Activated T-cell treated with anti-CD3 and anti-CD28 coated beads, Interleukin-2, amount 50 U/mL, for 48 hours (primary cell): ENCODE data around the gene CCDC90B.

Experiments used
- DNase-seq, 2 experiments: peaks; one replicate each; pipeline ENCODE4 v3.0.0-alpha.2; 2020

The CCDC90B gene

GRCh38 chr11:83222499-83222898, 63.7 kb downstream of the CCDC90B start:
- no peak for DNase-seq

GRCh38 chr11:83221694-83222093, 64.5 kb downstream of the CCDC90B start:
- no peak for DNase-seq

- no peak for DNase-seq
These were observed 65.9 kb downstream of the CCDC90B start for GRCh38 chr11:83220260-83220659.

GRCh38 chr11:83219095-83219494, 67.1 kb downstream of the CCDC90B start:
- DNase-seq = no peak
